GM19438 (cell line): ENCODE measurements around the gene SMIM24.
"Not testable (repeated sequence)": the region's sequence is repeated elsewhere in the genome, so short reads cannot be mapped to it uniquely, and the experiment has no call there.

Experiments used
- ATAC-seq: cut with Tn5 transposase; IDR thresholded peaks from one replicate; pipeline ENCODE4 v1.9.1; 2021; ENCODE audit warnings: low read depth; ENCODE audit not compliant: unreplicated experiment

Gene SMIM24

GRCh38 chr19:3480383-3481091 is at the start of gene SMIM24:
Gene SMIM24 (minus strand): TSS chr19:3480525. CDS start chr19:3480463, 62 bp downstream.
- ATAC-seq: no peak

GRCh38 chr19:3529299-3529698 is 49.0 kb upstream of the SMIM24 start:
- not testable (repeated sequence) for ATAC-seq

- no peak for ATAC-seq
Observed at GRCh38 chr19:3528539-3529211, 48.4 kb upstream of the SMIM24 start.

DNA sequence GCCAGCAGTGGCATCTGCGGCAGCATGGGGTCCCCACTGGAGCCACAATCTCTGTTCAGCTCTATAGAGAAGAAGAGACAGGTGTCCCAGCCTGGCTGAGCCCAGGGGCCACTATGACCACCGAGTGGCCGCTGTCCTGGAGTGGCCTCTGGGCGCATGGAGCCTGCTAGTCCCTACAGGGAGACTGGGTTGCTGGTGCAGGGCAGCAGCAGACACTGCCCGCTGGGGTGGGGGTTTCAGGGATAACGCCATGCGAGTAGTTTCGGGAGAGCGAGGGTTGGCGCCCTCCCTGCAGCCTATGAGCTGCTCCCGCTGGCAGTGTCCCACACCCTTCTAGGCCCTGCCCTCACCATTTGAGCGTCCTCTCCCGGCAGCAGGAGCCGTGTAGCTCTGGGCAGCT is 47.8 kb upstream of the SMIM24 start:
- ATAC-seq: no peak

DNA sequence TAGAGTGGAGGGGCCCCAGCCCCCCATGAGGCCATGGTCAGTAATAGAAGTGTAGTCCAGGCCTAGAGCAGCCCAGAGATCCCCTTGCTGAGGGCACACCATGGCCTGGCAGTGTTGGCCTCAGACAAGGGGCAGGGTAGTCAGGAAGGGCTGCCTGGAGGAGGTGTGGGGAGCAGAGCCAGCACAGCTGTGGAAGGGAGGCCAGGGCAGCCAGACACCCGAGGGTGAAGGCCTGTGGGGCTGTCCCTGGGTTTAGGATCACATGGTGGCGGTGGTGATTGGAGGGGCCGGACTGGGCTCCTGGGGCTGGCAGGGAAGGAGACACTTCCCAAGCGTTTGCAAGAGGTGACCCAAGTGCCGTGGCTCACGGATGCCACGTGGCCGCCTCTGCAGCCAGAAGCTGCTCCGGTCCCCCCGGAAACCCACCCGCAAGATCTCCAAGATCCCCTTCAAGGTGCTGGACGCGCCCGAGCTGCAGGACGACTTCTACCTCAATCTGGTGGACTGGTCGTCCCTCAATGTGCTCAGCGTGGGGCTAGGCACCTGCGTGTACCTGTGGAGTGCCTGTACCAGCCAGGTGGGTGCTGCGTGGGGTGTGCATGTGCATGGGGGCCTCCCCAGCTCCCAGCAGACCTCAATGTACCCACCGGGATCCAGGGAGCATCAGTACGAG is 47.0 kb upstream of the SMIM24 start:
- ATAC-seq: no peak

DNA sequence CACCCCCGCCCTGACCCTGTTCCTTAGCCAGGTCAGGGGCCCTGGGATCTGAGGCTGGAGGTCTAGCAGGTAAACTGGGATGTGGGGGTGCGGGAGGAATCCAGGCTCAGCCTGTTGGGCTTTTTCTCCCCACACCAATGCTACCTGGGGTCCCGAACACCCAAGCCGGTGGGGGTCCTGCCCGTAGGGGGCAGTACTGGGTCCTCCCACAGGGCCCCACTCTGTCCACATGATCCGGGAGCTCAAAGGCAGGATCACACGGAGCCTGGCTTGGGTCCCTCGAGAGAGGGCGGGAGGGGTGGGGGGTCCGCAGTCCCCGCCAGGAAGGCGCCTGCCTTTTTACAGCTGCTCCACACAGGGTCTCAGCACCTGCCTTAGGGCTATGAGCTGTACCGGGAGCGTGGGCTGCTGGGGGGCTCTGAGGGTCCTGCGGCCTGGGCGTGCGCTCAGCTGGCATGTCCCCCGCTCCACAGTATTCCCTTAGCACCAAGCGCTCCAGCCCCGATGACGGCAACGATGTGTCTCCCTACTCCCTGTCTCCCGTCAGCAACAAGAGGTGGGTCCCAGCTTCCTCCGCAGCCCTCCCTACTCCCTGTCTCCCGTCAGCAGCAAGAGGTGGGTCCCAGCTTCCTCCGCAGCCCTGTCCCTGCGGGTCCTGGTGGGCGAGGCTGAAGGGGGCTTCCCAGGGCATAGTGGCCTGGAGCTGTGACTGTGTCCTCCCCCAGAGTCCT is 46.3 kb upstream of the SMIM24 start:
- no peak for ATAC-seq

- ATAC-seq: no peak
Observed at GRCh38 chr19:3524904-3525451, 44.7 kb upstream of the SMIM24 start.

DNA sequence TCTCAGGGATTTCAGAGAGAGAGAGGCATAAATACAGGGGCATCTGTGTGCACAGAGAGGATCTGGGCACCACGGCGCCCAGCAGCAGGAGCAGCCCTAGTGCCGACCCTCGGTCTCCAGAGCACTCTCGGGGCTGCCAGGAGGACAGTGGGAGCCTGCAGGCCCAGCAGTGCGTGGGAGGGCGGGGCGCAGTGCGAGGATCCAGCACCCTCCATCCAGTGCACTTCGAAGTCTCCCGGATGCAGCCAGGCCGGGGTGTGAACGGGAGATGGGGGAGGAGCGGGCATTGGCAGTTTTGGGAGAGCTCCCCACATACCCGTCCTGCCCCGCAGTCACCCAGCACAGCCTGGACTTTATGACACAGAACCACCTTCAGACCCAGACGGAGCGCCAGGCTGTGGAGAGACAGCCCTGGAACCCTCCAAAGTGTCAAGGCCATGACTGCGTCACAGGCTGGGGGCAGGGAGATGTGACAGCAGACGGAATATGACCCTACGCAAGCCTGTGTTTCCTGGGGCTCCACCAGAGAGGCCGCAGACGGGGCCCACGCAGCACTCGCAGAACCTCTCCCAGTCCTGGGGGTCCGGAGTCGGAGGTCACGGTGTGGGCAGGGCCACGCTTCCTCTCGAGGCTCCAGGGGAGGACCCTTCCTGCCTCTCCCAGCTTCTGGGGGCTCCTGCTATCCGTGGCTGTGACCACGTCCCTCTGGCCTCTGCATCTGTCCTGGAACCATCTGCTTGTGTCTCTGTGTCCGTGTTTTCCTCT is 43.9 kb upstream of the SMIM24 start:
- no peak for ATAC-seq

DNA sequence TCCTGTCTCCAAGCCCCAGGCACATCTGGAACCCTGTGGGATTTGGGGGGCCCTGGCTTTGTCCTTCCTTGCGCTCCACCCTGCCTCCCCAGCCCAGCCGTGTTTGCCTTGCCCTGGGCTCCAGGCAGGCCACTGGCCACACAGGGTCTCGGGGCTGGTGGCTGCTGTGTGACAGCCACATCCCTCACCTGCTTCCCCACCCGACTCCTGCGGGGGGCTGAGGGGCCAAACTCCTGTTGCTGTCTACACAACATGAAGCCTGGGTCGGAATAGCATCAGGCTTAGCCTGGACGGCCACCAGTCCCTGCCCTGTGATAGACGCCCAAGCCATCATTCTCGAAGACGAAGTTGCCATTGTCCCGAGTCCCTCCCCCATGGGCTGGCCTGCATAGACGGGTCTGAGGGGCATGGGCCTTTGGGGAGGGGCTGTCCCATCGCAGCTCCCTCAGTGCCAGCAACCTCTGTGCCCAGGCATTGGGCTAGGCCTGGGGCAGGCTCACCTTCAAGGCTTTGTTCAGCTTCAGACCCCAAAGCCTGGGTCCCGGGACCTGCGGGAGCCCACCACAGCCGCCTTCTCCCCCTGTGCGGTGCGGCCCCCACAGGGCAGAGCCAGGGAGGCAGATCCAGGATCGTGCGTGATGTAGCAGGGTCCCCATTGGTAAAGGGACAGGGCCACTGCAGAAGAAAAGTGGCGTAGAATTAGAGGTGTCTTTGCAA is 43.2 kb upstream of the SMIM24 start:
- no peak for ATAC-seq

GRCh38 chr19:3522421-3523360 is 42.4 kb upstream of the SMIM24 start:
- no peak for ATAC-seq

GRCh38 chr19:3521104-3521445 is 40.8 kb upstream of the SMIM24 start:
- ATAC-seq: no peak

- no peak for ATAC-seq
Observed at GRCh38 chr19:3520166-3521103, 40.1 kb upstream of the SMIM24 start.

GRCh38 chr19:3519126-3519525 is 38.8 kb upstream of the SMIM24 start:
- ATAC-seq: no peak

DNA sequence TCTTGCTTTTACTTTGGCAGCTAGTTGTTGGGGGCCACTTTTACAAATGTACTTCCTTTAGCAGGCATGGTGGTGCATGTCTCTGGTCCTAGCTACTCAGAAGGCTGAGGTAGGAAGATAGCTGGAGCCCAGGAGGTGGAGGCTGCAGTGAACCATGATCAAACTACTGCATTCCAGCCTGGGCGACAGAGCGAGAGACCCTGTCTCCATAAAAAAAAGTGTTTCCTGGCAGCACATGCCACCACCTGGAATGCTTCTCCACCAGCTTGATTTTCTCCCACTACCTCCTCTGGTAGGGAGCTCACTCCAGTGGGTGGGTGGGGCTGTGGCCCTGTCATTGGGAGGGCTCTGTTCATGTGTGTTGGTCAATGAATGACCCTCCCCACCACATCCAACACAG is 38.3 kb upstream of the SMIM24 start:
- ATAC-seq: no peak

GRCh38 chr19:3518255-3518654 is 37.9 kb upstream of the SMIM24 start:
- no peak for ATAC-seq

- ATAC-seq: no peak
Observed at GRCh38 chr19:3517638-3518037, 37.3 kb upstream of the SMIM24 start.

DNA sequence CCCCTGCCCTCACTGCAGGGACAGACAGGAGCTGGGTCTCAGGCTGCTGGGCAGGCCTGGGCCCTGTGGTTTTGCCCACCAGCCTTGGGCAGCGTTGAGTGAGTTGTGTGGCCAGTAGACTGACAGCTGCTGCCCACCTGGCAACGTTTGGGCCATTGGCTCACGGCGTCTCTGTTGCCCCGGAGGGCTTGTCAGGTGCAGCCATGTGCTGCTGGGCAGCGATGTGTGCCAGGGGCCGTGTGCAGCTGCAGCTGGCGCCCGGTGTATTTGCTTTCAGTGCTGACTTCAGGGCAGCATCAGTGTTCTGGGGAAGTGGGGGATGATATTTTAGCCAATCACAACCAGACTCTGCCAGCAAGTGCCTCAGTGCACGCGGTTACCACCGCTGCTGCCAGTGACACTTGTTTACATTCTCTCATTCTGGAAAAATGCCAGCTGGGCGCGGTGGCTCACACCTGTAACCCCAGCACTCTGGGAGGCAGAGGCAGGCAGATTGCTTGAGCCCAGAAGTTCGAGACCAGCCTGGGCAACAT is 36.4 kb upstream of the SMIM24 start:
- ATAC-seq: no peak
